Measurements from ENCODE around the gene JUN. TPM values are rescaled to one million over a fixed set of nuclear protein-coding genes. Genes with fewer than 3 reads are reported as not detected.

The JUN gene
- total RNA-seq, 2 experiments from 2014 or later: 73.4 to 75.7 TPM

DNA sequence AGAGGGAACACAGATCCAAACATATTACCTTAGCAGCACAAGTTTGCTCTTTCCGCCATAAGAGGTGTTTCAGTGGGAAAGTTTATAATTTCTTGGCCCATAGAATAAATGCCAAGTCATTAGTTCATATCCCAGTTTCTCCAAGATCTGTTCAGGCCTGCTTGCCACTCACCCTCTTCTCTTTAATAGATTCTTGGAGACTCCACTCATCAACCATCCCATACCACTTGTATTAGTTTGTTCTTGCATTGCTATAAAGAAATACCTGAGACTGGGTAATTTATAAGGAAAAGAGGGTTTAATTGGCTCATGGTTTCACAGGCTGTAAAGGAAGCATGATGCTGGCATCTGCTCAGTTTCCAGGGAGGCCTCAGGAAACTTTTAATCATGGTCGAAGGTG is 49.2 kb downstream of the JUN start:
- POLR2A ChIA-PET: no interaction called here
- no peaks in the 10 kb centered on the region for H3K9me3 Mint-ChIP-seq
- H3K4me1 Mint-ChIP-seq: peaks cover 5% of the 10 kb centered on the region
- H3K36me3 Mint-ChIP-seq: no peaks in the 10 kb centered on the region
- ATAC-seq (ENCODE audit: low read depth) (no peak), DNase-seq (no peak)
- H3K27me3 Mint-ChIP-seq: peaks cover 11% of the 10 kb centered on the region
- H3K4me3 Mint-ChIP-seq: no peak overlapping the region
- no peak overlapping the region for H3K27ac Mint-ChIP-seq

DNA sequence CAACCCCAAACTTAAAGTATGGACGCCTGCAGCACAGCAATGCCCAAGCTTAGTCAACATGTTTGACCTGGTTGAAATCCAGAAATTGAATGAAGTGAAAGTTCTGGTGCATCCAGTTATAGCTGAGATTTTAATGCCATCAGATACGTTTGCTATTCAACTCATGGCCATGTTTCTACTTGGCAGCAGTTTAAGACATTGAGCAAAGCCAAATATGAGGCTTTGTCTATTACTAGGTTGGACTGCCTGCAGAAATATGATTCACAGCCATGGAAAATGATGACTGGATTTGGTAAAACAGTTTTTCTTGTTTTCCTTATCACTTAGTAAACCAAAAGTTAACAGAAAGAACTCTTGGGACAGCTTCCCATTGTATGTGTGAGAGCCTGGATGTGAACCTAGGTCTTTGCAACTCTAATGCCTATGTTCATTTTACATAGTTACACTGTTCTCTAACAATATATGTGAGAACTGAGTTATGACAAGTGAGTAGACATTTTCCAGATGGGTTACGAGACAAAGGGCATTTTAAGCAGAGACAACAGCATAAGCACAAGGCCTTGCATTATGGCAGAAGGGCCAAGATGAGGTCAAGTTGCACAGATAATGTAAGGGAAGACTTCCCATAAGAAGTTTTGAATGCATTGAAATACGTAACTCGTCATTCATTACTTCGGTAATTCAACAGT is 51.6 kb downstream of the JUN start:
- POLR2A ChIA-PET: interaction anchor here (0.9 kb wide), 1 partner anchor 52 kb away, joined by 3 read pairs; the partner anchor contains the start of gene JUN
- no peak for DNase-seq
- no peak overlapping the region for H3K27ac Mint-ChIP-seq
- no peak overlapping the region for H3K4me3 Mint-ChIP-seq
- H3K36me3 Mint-ChIP-seq: peaks cover 2% of the 10 kb centered on the region
- no peaks in the 10 kb centered on the region for H3K27me3 Mint-ChIP-seq
- H3K9me3 Mint-ChIP-seq: peaks cover 2% of the 10 kb centered on the region
- ATAC-seq (ENCODE audit: low read depth): no peak
- H3K4me1 Mint-ChIP-seq: peaks cover 8% of the 10 kb centered on the region

Other genes with a start within 250 kb of the JUN start
- 10 to 100 TPM; 32.0 to 38.8 TPM for gene OMA1, start 237.3 kb downstream of the JUN start, total RNA-seq
- not detected for gene TACSTD2, start 206.8 kb downstream of the JUN start, total RNA-seq
- 10 to 100 TPM; 52.7 to 59.6 TPM for gene MYSM1, start 84.0 kb downstream of the JUN start, total RNA-seq

All from activated naive CD8-positive, alpha-beta T cell treated with anti-CD3 and anti-CD28 coated beads, Interleukin-2, amount 10 ng/mL, durations not matched to agents 7 days and 5 days (primary cell).